OCI-LY1 (cell line): ENCODE results near the gene CENPA.

ENCODE experiments used
- H2AFZ ChIP-seq: fragments of 200-600 bp; sonication (generic), shearing (Covaris generic); 2 replicates; pipeline ENCODE4 v1.6.0; 2014; ENCODE audit warnings: antibody characterized with exemption, mild to moderate bottlenecking, low read length
- H3F3A ChIP-seq: fragments of 200-600 bp; sonication (generic), shearing (Covaris generic); 2 replicates; pipeline ENCODE4 v1.6.0; 2014; ENCODE audit warnings: mild to moderate bottlenecking, antibody characterized with exemption, low read length, moderate library complexity; ENCODE audit not compliant: insufficient read depth
- H3K27ac ChIP-seq: fragments of 200-600 bp; sonication (generic); 2 replicates; pipeline ENCODE4 v1.5.1; 2014; ENCODE audit warnings: low read length, mixed run types, mild to moderate bottlenecking, low read depth; ENCODE audit not compliant: poor library complexity, severe bottlenecking
- H3K27me3 ChIP-seq: fragments of 200-600 bp; sonication (generic); 2 replicates; pipeline ENCODE4 v1.6.0; 2014; ENCODE audit warnings: antibody characterized with exemption, mild to moderate bottlenecking, low read length, moderate library complexity; ENCODE audit not compliant: insufficient read depth
- H3K36me3 ChIP-seq: fragments of 200-600 bp; sonication (generic); 2 replicates; pipeline ENCODE4 v1.6.1; 2014; ENCODE audit warnings: mild to moderate bottlenecking, antibody characterized with exemption, low read length, moderate library complexity, mixed read lengths; ENCODE audit not compliant: insufficient read depth
- H3K4me1 ChIP-seq: fragments of 200-600 bp; sonication (generic); 2 replicates; pipeline ENCODE4 v1.5.1; 2014; ENCODE audit warnings: mild to moderate bottlenecking, low read length, moderate library complexity; ENCODE audit not compliant: insufficient read depth, severe bottlenecking
- H3K4me2 ChIP-seq: fragments of 200-600 bp; sonication (generic), shearing (Covaris generic); 2 replicates; pipeline ENCODE4 v1.6.1; 2014; ENCODE audit warnings: low read length
- H3K4me3 ChIP-seq: fragments of 200-600 bp; sonication (generic); 2 replicates; pipeline ENCODE4 v1.5.1; 2014; ENCODE audit warnings: low read length, low read depth, mild to moderate bottlenecking, mixed read lengths; ENCODE audit not compliant: poor library complexity, severe bottlenecking
- H3K79me2 ChIP-seq: fragments of 200-600 bp; shearing (Covaris generic); 2 replicates; pipeline ENCODE4 v1.6.1; 2016; ENCODE audit warnings: mixed run types, low read length, mixed read lengths; ENCODE audit not compliant: insufficient read depth
- H3K9ac ChIP-seq: fragments of 200-600 bp; sonication (generic), shearing (Covaris generic); 2 replicates; pipeline ENCODE4 v1.6.1; 2014; ENCODE audit warnings: mild to moderate bottlenecking, low read length, mixed read lengths
- H3K9me2 ChIP-seq: fragments of 200-600 bp; sonication (generic), shearing (Covaris generic); 2 replicates; pipeline ENCODE4 v1.6.1; 2014; ENCODE audit warnings: low read depth, mild to moderate bottlenecking, low read length, mixed read lengths
- H3K9me3 ChIP-seq: fragments of 200-600 bp; shearing (Covaris generic); 2 replicates; pipeline ENCODE4 v1.6.1; 2014; ENCODE audit warnings: low read length, mixed read lengths
- H4K20me1 ChIP-seq: fragments of 200-600 bp; sonication (generic), shearing (Covaris generic); 2 replicates; pipeline ENCODE4 v1.6.0; 2016; ENCODE audit warnings: mild to moderate bottlenecking, low read length; ENCODE audit not compliant: insufficient read depth
- CTCF ChIP-seq: fragments of 200-600 bp; sonication (generic), shearing (Covaris generic); IDR thresholded peaks from 2 replicates; pipeline ENCODE4 v1.5.1; 2017; ENCODE audit warnings: mild to moderate bottlenecking, antibody characterized with exemption, low read length, moderate library complexity, mixed read lengths
- EZH2 ChIP-seq: fragments of 200-600 bp; sonication (generic), shearing (Covaris generic); IDR thresholded peaks from 2 replicates; pipeline ENCODE4 v1.8.0; 2017; ENCODE audit warnings: borderline replicate concordance, mixed run types, mild to moderate bottlenecking, antibody characterized with exemption, low read length, moderate library complexity, mixed read lengths

CENPA gene

GRCh38 chr2:26767129-26767528 lies 18.7 kb upstream of the CENPA start:
- Histone ChIP-seq H3K9me3 (no peaks in the 10 kb centered on the region), H3F3A (no peaks in the 10 kb centered on the region), H2AFZ (no peak overlapping the region), H3K27ac (no peak overlapping the region), H3K4me1 (peaks cover 20% of the 10 kb centered on the region), H3K79me2 (no peaks in the 10 kb centered on the region), H3K9me2 (no peaks in the 10 kb centered on the region), H3K27me3 (peaks cover 5% of the 10 kb centered on the region; the same call in 1 of the 2 replicates), H3K4me2 (no peak overlapping the region), H3K4me3 (no peak overlapping the region), H4K20me1 (no peaks in the 10 kb centered on the region), H3K9ac (no peak overlapping the region), H3K36me3 (no peaks in the 10 kb centered on the region)
- no peak for TF ChIP-seq CTCF
- no peak for TF ChIP-seq EZH2

GRCh38 chr2:26767894-26768487 lies 17.9 kb upstream of the CENPA start:
- H3K79me2 ChIP-seq, result no peaks in the 10 kb centered on the region
- no peaks in the 10 kb centered on the region for H3F3A ChIP-seq
- peaks cover 20% of the 10 kb centered on the region for H3K4me1 ChIP-seq
- peaks cover 5% of the 10 kb centered on the region; the same call in 1 of the 2 replicates for H3K27me3 ChIP-seq
- H3K9ac ChIP-seq, result no peak overlapping the region
- no peak overlapping the region for H3K27ac ChIP-seq
- no peak overlapping the region for H3K4me3 ChIP-seq
- TF ChIP-seq EZH2, result no peak
- TF ChIP-seq CTCF, result no peak
- H4K20me1 ChIP-seq, result no peaks in the 10 kb centered on the region
- H3K4me2 ChIP-seq, result no peak overlapping the region
- no peaks in the 10 kb centered on the region for H3K9me2 ChIP-seq
- H3K36me3 ChIP-seq, result no peaks in the 10 kb centered on the region
- no peak overlapping the region for H2AFZ ChIP-seq
- no peaks in the 10 kb centered on the region for H3K9me3 ChIP-seq

GRCh38 chr2:26768759-26769088 lies 17.1 kb upstream of the CENPA start:
- no peak overlapping the region for H3K27ac ChIP-seq

More at GRCh38 chr2:26768759-26769088, 17.1 kb upstream of the CENPA start:
- peaks cover 14% of the 10 kb centered on the region for H3K4me1 ChIP-seq
- H3K9me2 ChIP-seq, result no peaks in the 10 kb centered on the region
- no peak overlapping the region for H2AFZ ChIP-seq
- H3F3A ChIP-seq, result no peaks in the 10 kb centered on the region
- no peak overlapping the region for H3K9ac ChIP-seq
- H3K4me2 ChIP-seq, result no peak overlapping the region
- TF ChIP-seq EZH2 (no peak), CTCF (no peak)
- H3K27me3 ChIP-seq, result no peaks in the 10 kb centered on the region
- H3K79me2 ChIP-seq, result no peaks in the 10 kb centered on the region
- no peaks in the 10 kb centered on the region for H3K9me3 ChIP-seq
- H3K36me3 ChIP-seq, result no peaks in the 10 kb centered on the region
- no peaks in the 10 kb centered on the region for H4K20me1 ChIP-seq
- no peak overlapping the region for H3K4me3 ChIP-seq
